ENCODE measurements around the gene FIZ1. TPM values are rescaled to one million over a fixed set of nuclear protein-coding genes. Genes with fewer than 3 reads are reported as not detected.

FIZ1 gene
- total and polyA plus RNA-seq, 2 experiments from 2014 or later = 5.4 to 10.1 TPM

DNA sequence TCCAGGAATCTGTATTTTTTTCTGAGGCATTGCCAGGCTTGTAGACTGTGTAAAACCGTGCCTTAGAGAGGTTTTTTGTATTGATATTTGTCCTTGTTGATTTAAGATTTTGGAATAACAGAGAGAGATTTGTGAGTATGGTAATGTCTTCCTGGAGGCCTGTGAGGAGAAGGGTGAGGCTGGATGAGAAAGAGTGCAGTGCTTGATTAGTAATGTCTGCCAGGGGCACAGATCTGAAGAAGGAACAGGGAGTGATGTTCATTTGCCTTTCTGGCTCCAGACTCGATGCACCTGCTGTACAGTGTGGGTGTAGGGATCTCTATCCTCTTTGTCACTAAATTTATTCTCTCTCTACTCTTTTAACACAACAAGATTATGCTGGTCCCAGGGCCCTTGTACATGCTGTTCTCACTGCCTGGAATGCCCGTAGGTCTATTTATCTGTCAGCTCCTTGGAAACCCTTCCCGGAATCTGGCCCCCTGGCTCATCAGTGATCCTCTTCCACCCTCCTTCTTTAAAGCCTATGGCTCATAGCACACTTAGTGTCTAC lies 4.2 kb downstream of the FIZ1 start:
- Histone ChIP-seq H3K36me3 (ENCODE audit: insufficient read depth) (0 out of 2 replicates have a peak, but pooled peaks cover 3% of the 10 kb centered on the region), H3K4me3 (no peak overlapping the region), H4K20me1 (replicated peaks; ENCODE audit: insufficient read depth) (no peaks in the 10 kb centered on the region), H3K4me1 (ENCODE audit: insufficient read depth) (peaks cover 10% of the 10 kb centered on the region), H2AFZ (no peak overlapping the region), H3K27me3 (ENCODE audit: insufficient read depth) (peaks cover 27% of the 10 kb centered on the region), H3K27ac (ENCODE audit: low read depth) (no peak overlapping the region), H3K79me2 (replicated peaks; ENCODE audit: insufficient read depth) (no peaks in the 10 kb centered on the region), H3F3A (replicated peaks; ENCODE audit: low read depth) (peaks cover 29% of the 10 kb centered on the region), H3K4me2 (no peak overlapping the region), H3K9me2 (ENCODE audit: insufficient read depth) (no peaks in the 10 kb centered on the region)
- H3K36me3 Mint-ChIP-seq (ENCODE audit: low read depth) = peaks cover 41% of the 10 kb centered on the region
- no peak overlapping the region for H3K27ac Mint-ChIP-seq
- H3K4me3 Mint-ChIP-seq = no peak overlapping the region; the same call in 2 of the 3 replicates
- H3K27me3 Mint-ChIP-seq (ENCODE audit: insufficient read depth, low read depth, poor library complexity) = peaks cover 18% of the 10 kb centered on the region
- DNase-seq (ENCODE audit: low spot score) (no peak), ATAC-seq (no peak)
- peaks cover 30% of the 10 kb centered on the region for H3K4me1 Mint-ChIP-seq
- no peak for TF ChIP-seq JUNB (IDR thresholded peaks at IDR 0.05; ENCODE audit: unreplicated experiment)
- TF ChIP-seq, protein P1, sequence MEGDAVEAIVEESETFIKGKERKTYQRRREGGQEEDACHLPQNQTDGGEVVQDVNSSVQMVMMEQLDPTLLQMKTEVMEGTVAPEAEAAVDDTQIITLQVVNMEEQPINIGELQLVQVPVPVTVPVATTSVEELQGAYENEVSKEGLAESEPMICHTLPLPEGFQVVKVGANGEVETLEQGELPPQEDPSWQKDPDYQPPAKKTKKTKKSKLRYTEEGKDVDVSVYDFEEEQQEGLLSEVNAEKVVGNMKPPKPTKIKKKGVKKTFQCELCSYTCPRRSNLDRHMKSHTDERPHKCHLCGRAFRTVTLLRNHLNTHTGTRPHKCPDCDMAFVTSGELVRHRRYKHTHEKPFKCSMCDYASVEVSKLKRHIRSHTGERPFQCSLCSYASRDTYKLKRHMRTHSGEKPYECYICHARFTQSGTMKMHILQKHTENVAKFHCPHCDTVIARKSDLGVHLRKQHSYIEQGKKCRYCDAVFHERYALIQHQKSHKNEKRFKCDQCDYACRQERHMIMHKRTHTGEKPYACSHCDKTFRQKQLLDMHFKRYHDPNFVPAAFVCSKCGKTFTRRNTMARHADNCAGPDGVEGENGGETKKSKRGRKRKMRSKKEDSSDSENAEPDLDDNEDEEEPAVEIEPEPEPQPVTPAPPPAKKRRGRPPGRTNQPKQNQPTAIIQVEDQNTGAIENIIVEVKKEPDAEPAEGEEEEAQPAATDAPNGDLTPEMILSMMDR (conservative IDR thresholded peaks at IDR 0.05; ENCODE audit: low read depth in 2 of 2) = no peak
- H3K9me3 Mint-ChIP-seq = no peaks in the 10 kb centered on the region; the same call in 1 of the 3 replicates

DNA sequence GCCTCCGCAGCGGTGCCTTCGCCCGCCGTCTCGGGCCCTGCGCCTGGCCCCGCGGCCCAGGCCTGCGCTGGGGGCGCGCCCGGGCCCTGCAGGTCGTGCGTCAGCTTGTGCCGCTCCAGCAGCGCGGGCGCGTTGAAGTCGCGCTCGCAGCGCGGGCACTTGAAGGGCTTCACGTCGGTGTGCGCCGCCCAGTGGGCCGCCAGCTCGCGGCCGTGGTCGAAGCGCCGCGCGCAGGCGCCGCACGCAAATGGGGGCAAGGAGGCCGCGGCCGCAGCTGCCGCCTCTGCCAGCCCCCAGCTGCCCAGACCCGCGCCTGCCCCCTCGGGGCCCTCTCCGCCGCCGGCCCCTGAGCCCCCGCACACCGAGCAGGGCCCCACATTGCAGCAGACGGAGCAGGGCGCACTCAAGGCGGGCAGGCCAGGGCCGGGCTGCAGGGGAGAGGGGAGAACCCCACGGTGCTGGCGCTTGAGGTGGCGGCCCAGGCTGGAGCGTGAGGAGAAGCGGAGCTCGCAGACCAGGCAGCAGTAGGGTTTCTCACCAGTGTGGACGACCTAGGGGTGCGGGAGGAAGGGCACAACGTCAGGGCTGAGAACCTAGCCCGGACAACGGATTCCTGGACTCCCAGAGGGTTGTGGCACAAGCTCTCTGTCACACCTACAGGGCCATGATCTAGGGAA lies 6.1 kb downstream of the FIZ1 start:
- H3K4me1 Mint-ChIP-seq = peaks cover 31% of the 10 kb centered on the region

More for the DNA sequence above, 6.1 kb downstream of the FIZ1 start:
- Histone ChIP-seq H4K20me1 (replicated peaks; ENCODE audit: insufficient read depth) (no peaks in the 10 kb centered on the region), H2AFZ (peak overlapping the region; percentile 93), H3K9me2 (ENCODE audit: insufficient read depth) (no peaks in the 10 kb centered on the region), H3K27me3 (ENCODE audit: insufficient read depth) (peaks cover 32% of the 10 kb centered on the region), H3F3A (replicated peaks; ENCODE audit: low read depth) (peaks cover 29% of the 10 kb centered on the region), H3K27ac (ENCODE audit: low read depth) (no peak overlapping the region), H3K4me3 (peak overlapping the region; percentile 51), H3K79me2 (replicated peaks; ENCODE audit: insufficient read depth) (no peaks in the 10 kb centered on the region), H3K4me1 (ENCODE audit: insufficient read depth) (peaks cover 11% of the 10 kb centered on the region), H3K36me3 (ENCODE audit: insufficient read depth) (0 out of 2 replicates have a peak, but pooled peaks cover 3% of the 10 kb centered on the region), H3K4me2 (peak overlapping the region; percentile 77)
- DNase-seq (ENCODE audit: low spot score) = peak; percentile 88
- H3K36me3 Mint-ChIP-seq (ENCODE audit: low read depth) = peaks cover 41% of the 10 kb centered on the region
- H3K27me3 Mint-ChIP-seq (ENCODE audit: insufficient read depth, low read depth, poor library complexity) = peaks cover 17% of the 10 kb centered on the region
- H3K4me3 Mint-ChIP-seq = peak overlapping the region; percentile 55
- H3K9me3 Mint-ChIP-seq = no peaks in the 10 kb centered on the region; the same call in 1 of the 3 replicates
- no peak overlapping the region for H3K27ac Mint-ChIP-seq
- TF ChIP-seq POLR2AphosphoS5 (IDR thresholded peaks at IDR 0.05; ENCODE audit: low read depth) = peak; percentile 23; the same call in 1 of the 2 replicates
- TF ChIP-seq, protein P1 (conservative IDR thresholded peaks at IDR 0.05; ENCODE audit: low read depth in 2 of 2) = peak in 1 of 2 experiments; percentile 30; a peak in 1 of 4 replicates
- peak; percentile 34; the same call in 1 of the 2 replicates for TF ChIP-seq CREB1 (CRISPR knock-in tag; IDR thresholded peaks at IDR 0.05; ENCODE audit: low read depth)
- no peak for TF ChIP-seq ZNF114 (CRISPR knock-in tag; IDR thresholded peaks at IDR 0.05)
- peak; percentile 64 for ATAC-seq
